SK-N-SH (cell line): ENCODE results near the gene PLCXD1. TPM values are rescaled to one million over a fixed set of nuclear protein-coding genes. Genes with fewer than 3 reads are reported as not detected.
"Not testable (repeated sequence)": the region's sequence is repeated elsewhere in the genome, so short reads cannot be mapped to it uniquely, and the experiment has no call there.

Source experiments
- CTCF ChIA-PET: fragments of 300-600, 350-600 bp; formaldehyde crosslinking; extraction: SDS; loops from one replicate; lab custom pipeline; 2021; lab: Yijun Ruan, JAX
- POLR2A ChIA-PET: fragments of 350-600 bp; sonication (Branson Sonifier 250); formaldehyde crosslinking; extraction: SDS; loops from one replicate; lab custom pipeline; 2020; ENCODE audit warnings: antibody characterized with exemption, inconsistent platforms; lab: Yijun Ruan, JAX
- DNase-seq: peaks from one replicate; pipeline ENCODE4 v3.0.0; 2012
- H2AFZ ChIP-seq: fragments of 200-600 bp; sonication (generic); 2 replicates; pipeline ENCODE4 v1.8.1; 2016; ENCODE audit warnings: antibody characterized with exemption, mild to moderate bottlenecking, low read depth
- H3F3A ChIP-seq: fragments of 200-600 bp; sonication (generic); replicated peaks from 2 replicates; pipeline ENCODE3; 2016; ENCODE audit warnings: antibody characterized with exemption, mild to moderate bottlenecking; ENCODE audit not compliant: insufficient read depth
- H3K27ac ChIP-seq, 2 experiments: fragments of 200-500 bp in 1 of 2; fragments of 200-600 bp in 1 of 2; sonication (Bioruptor generic) in 1 of 2; sonication (generic), shearing (Covaris generic) in 1 of 2; 2 replicates each; pipeline versions ENCODE4 v1.5.1 to v1.6.1; 2014 to 2016; ENCODE audit warnings: low read depth in 2 of 2, inconsistent platforms in 1 of 2, low read length in 1 of 2, mild to moderate bottlenecking in 1 of 2, mixed read lengths in 1 of 2
- H3K27me3 ChIP-seq: fragments of 200-600 bp; sonication (generic), shearing (Covaris generic); 2 replicates; pipeline ENCODE4 v1.6.1; 2016; ENCODE audit warnings: mixed run types; ENCODE audit not compliant: insufficient read depth
- H3K36me3 ChIP-seq, 2 experiments: fragments of 200-500 bp in 1 of 2; fragments of 200-600 bp in 1 of 2; sonication (Bioruptor generic) in 1 of 2; sonication (generic) in 1 of 2; replicated peaks in 1 of 2; 2 replicates each; pipeline versions ENCODE3 to v1.5.1; 2014 to 2016; ENCODE audit warnings: low read length in 1 of 2, mild to moderate bottlenecking in 1 of 2; ENCODE audit not compliant: insufficient read depth in 2 of 2, control insufficient read depth in 1 of 2
- H3K4me1 ChIP-seq, 2 experiments: fragments of 200-500 bp in 1 of 2; fragments of 200-600 bp in 1 of 2; sonication (Bioruptor generic) in 1 of 2; sonication (generic), shearing (Covaris generic) in 1 of 2; 2 replicates each; pipeline versions ENCODE4 v1.5.1 to v1.6.1; 2014 to 2016; ENCODE audit warnings: low read depth in 1 of 2, low read length in 1 of 2, mixed run types in 1 of 2; ENCODE audit not compliant: insufficient read depth in 2 of 2, control insufficient read depth in 1 of 2
- H3K4me2 ChIP-seq: fragments of 200-600 bp; sonication (generic), shearing (Covaris generic); 2 replicates; pipeline ENCODE4 v1.6.1; 2017; ENCODE audit warnings: mixed run types
- H3K4me3 ChIP-seq, 2 experiments: fragments of 200-500 bp in 1 of 2; fragments of 200-600 bp in 1 of 2; sonication (Bioruptor generic) in 1 of 2; sonication (generic), shearing (Covaris generic) in 1 of 2; 2 replicates each; pipeline versions ENCODE4 v1.5.1 to v1.8.1; 2014 to 2016; ENCODE audit warnings: low read depth in 2 of 2, inconsistent platforms in 1 of 2, low read length in 1 of 2, mild to moderate bottlenecking in 1 of 2, mixed read lengths in 1 of 2, moderate library complexity in 1 of 2
- H3K79me2 ChIP-seq: fragments of 200-600 bp; sonication (generic); 2 replicates; pipeline ENCODE4 v1.8.1; 2017; ENCODE audit warnings: mild to moderate bottlenecking; ENCODE audit not compliant: insufficient read depth
- H3K9ac ChIP-seq: fragments of 200-600 bp; sonication (generic); 2 replicates; pipeline ENCODE4 v1.6.1; 2017; ENCODE audit warnings: mixed run types
- H3K9me2 ChIP-seq: fragments of 200-600 bp; sonication (generic); 2 replicates; pipeline ENCODE4 v1.6.1; 2017; ENCODE audit warnings: mixed run types
- H3K9me3 ChIP-seq: fragments of 200-600 bp; sonication (generic); 2 replicates; pipeline ENCODE4 v1.6.1; 2017; ENCODE audit warnings: mixed run types, mild to moderate bottlenecking, moderate library complexity
- H4K20me1 ChIP-seq: fragments of 200-600 bp; sonication (generic); 2 replicates; pipeline ENCODE4 v1.6.1; 2017; ENCODE audit warnings: mild to moderate bottlenecking, mixed run types; ENCODE audit not compliant: insufficient read depth
- CHD2 ChIP-seq: fragments of 150-350 bp; IDR thresholded peaks from 2 replicates; pipeline ENCODE4 v1.6.1; 2018; ENCODE audit warnings: low read length; ENCODE audit not compliant: partially characterized antibody
- CTCF ChIP-seq: fragments of 200-600 bp; sonication (generic); IDR thresholded peaks from 2 replicates; pipeline ENCODE4 v1.6.1; 2017; ENCODE audit warnings: antibody characterized with exemption, mild to moderate bottlenecking, moderate library complexity
- GATA2 ChIP-seq: sonication (generic); formaldehyde crosslinking; IDR thresholded peaks from 2 replicates; pipeline ENCODE4 v1.5.0; 2020; ENCODE audit warnings: mild to moderate bottlenecking, missing genetic modification reagents
- JUND ChIP-seq: IDR thresholded peaks from 2 replicates; pipeline ENCODE4 v1.4.0; 2012
- WGBS: methylation state at CpG from one replicate; pipeline ENCODE4 v1.1.6; 2017; ENCODE audit warnings: low lambda C conversion rate; 5-methylcytosine and 5-hydroxymethylcytosine counted together
- polyA plus RNA-seq, 3 experiments: library from polyadenylated mRNA; depleted of rRNA; stranded (reverse); fragments of >200 nt; gene quantifications; 2 replicates each; pipeline ENCODE4 v1.2.3, GENCODE V29; 2012
- TF ChIP-seq, protein P1 (sequence below): IDR thresholded peaks from 2 replicates; pipeline ENCODE4 v1.4.0; 2012; ENCODE audit warnings: low read depth

The PLCXD1 gene
- polyA plus RNA-seq, 1 of the 3 experiments (the other 2 are of a cell fraction): 14.8 TPM

DNA sequence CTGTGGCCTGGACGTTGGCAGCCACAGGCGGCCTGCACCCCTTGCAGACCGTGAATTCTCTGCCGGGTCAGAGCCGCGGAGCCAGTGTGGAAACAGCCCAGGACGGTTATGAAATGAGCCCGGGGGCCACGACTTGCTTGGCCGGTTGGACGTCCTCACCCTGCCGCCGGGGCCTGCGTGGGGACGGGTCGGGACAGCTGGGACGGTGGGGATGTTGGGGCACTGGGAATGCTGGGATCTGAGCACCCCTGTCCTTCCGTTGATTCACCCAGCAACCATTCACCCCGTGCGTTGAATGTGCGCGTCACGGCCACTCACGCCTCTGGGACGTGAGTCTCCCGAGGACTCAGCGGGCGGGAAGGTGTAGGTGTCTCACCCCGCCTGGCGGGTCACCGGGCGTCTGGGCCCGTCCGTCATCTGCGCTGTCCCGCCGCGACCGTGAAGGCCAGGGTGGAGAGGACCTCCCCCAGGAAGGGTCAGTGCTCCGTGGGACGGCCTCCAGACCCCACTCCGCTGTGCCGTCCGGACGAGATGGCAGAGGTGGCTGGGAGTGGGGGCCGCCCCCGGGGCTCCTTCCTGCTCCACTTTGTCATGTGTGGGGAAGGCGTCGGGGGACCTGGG, 4.5 kb upstream of the PLCXD1 start:
- Histone ChIP-seq H3F3A (peaks cover 10% of the 10 kb centered on the region), H3K9me3 (no peaks in the 10 kb centered on the region), H3K4me3 (peak overlapping the region; percentile 53 to 70), H4K20me1 (no peaks in the 10 kb centered on the region), H3K9ac (peak overlapping the region; percentile 54), H3K4me1 (peaks cover 1 to 9% of the 10 kb centered on the region in 2 experiments; a peak in 1 of 4 replicates), H2AFZ (peak overlapping the region; percentile 73; the same call in 1 of the 2 replicates), H3K79me2 (no peaks in the 10 kb centered on the region), H3K27ac (no peak overlapping the region), H3K9me2 (no peaks in the 10 kb centered on the region), H3K27me3 (no peaks in the 10 kb centered on the region), H3K36me3 (no peaks in the 10 kb centered on the region), H3K4me2 (peak overlapping the region; percentile 84)
- WGBS: 11% methylated on average over 27 of the region's 49 CpGs
- CTCF ChIA-PET: no interaction called here
- DNase-seq: peak; percentile 62
- TF ChIP-seq, protein P1, sequence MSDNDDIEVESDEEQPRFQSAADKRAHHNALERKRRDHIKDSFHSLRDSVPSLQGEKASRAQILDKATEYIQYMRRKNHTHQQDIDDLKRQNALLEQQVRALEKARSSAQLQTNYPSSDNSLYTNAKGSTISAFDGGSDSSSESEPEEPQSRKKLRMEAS: 0 out of 2 replicates have a peak, but pooled peaks have one; percentile 42
- TF ChIP-seq JUND: no peak
- no peak for TF ChIP-seq GATA2 (CRISPR knock-in tag)
- no peak for TF ChIP-seq CTCF
- POLR2A ChIA-PET: no interaction called here

DNA sequence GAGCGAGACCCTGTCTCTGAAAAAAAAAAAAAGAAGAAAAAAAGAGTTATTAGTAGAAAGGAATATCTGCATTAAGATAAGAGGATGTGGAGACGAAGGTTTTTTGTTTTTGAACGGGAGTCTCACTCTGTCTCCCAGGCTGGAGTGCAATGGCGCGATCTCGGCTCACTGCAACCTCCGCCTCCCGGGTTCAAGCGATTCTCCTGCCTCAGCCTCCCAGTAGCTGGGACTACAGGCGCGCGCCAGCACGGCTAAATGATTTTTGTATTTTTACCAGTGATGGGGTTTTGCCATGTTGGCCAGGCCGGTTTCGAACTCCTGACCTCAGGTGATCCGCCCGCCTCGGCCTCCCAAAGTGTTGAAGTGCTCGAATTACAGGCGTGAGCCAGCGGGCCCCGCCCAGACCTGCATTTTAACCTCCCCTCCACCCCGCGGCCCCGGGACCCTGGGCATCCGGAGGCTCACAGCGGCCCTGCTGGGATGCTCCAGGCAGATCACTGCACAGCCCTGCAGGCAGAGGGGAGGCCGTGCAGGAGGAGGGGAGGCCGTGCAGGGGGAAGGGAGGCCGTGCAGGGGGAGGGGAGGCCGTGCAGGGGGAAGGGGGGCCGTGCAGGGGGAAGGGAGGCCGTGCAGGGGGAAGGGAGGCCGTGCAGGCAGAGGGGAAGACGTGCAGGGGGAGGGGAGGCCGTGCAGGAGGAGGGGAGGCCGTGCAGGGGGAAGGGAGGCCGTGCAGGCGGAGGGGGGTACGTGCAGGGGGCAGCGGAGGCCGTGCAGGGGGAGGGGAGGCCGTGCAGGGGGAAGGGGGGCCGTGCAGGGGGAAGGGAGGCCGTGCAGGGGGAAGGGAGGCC, 1.2 kb upstream of the PLCXD1 start:
- 70% methylated on average over 39 of the region's 45 CpGs for WGBS
- H3K27me3 ChIP-seq, H3K9me3 ChIP-seq, POLR2A ChIA-PET, H4K20me1 ChIP-seq, H3K4me1 ChIP-seq, H3K4me3 ChIP-seq, H3K79me2 ChIP-seq, DNase-seq, H3K36me3 ChIP-seq, H2AFZ ChIP-seq, CTCF ChIA-PET, H3K4me2 ChIP-seq, H3K9ac ChIP-seq, H3K9me2 ChIP-seq: not testable (repeated sequence)
- peak overlapping the region in 1 of 2 experiments; percentile 40; a peak in 1 of 4 replicates for H3K27ac ChIP-seq
- TF ChIP-seq CHD2: peak; percentile 27
- peaks cover 19% of the 10 kb centered on the region for H3F3A ChIP-seq

GRCh38 chrX:280722-281121, 459 bp upstream of the PLCXD1 start:
- CTCF ChIA-PET, H3K36me3 ChIP-seq, H3K4me2 ChIP-seq, H3K9me2 ChIP-seq, H2AFZ ChIP-seq, H3K27ac ChIP-seq, H3K9ac ChIP-seq, H4K20me1 ChIP-seq, H3K27me3 ChIP-seq, H3K4me3 ChIP-seq, DNase-seq, H3K9me3 ChIP-seq, POLR2A ChIA-PET, H3K4me1 ChIP-seq, H3K79me2 ChIP-seq: not testable (repeated sequence)
- peaks cover 20% of the 10 kb centered on the region for H3F3A ChIP-seq
- 39% methylated on average over 12 of the region's 24 CpGs for WGBS

- H4K20me1 ChIP-seq, H3K9ac ChIP-seq, DNase-seq, H3K9me3 ChIP-seq, H3K36me3 ChIP-seq, H3K4me1 ChIP-seq, H3K9me2 ChIP-seq, H3K27me3 ChIP-seq, H2AFZ ChIP-seq, CTCF ChIA-PET, POLR2A ChIA-PET: not testable (repeated sequence)
- H3K79me2 ChIP-seq: peaks cover 11% of the 10 kb centered on the region; the same call in 1 of the 2 replicates
- H3K4me3 ChIP-seq: peak overlapping the region in 1 of 2 experiments; percentile 50; a peak in 3 of 4 replicates
- peaks cover 20% of the 10 kb centered on the region for H3F3A ChIP-seq
- WGBS: 79% methylated on average over 21 of the region's 21 CpGs
- H3K27ac ChIP-seq: peak overlapping the region in 1 of 2 experiments; percentile 50; a peak in 1 of 4 replicates
- peak overlapping the region; percentile 77; the same call in 1 of the 2 replicates for H3K4me2 ChIP-seq
Observed at GRCh38 chrX:282000-282681, 960 bp downstream of the PLCXD1 start.
